SK-N-MC (cell line): Measurements from ENCODE around the gene CPT1B.
A peak's percentile ranks its signal among the peaks of the same experiment; 100 is the strongest.

Source experiments
- DNase-seq: peaks from one replicate; pipeline ENCODE4 v3.0.0-alpha.2; 2011; ENCODE audit warnings: low read depth, low spot score
- H3K27ac ChIP-seq: fragments of 200-600 bp; sonication (generic); 2 replicates; pipeline ENCODE4 v1.5.1; 2016; ENCODE audit warnings: mixed run types
- H3K36me3 ChIP-seq: fragments of 200-600 bp; sonication (generic); 2 replicates; pipeline ENCODE4 v1.6.1; 2017; ENCODE audit warnings: antibody characterized with exemption, low read length, mixed read lengths; ENCODE audit not compliant: insufficient read depth
- H3K4me3 ChIP-seq: fragments of 200-600 bp; sonication (generic); 2 replicates; pipeline ENCODE4 v1.5.1; 2016
- H3K9ac ChIP-seq: fragments of 200-600 bp; sonication (generic); 2 replicates; pipeline ENCODE4 v1.8.0; 2017; ENCODE audit warnings: mixed run types, mixed read lengths; ENCODE audit not compliant: insufficient read length
- H3K9me3 ChIP-seq: fragments of 200-600 bp; sonication (generic); 2 replicates; pipeline ENCODE4 v1.6.1; 2017; ENCODE audit warnings: low read depth, mild to moderate bottlenecking, antibody characterized with exemption, low read length, moderate library complexity, mixed read lengths
- EZH2 ChIP-seq: fragments of 200-600 bp; sonication (generic); IDR thresholded peaks from one replicate; pipeline ENCODE4 v1.6.1; 2017; ENCODE audit warnings: antibody characterized with exemption
- FOXP2 ChIP-seq: optimal IDR thresholded peaks from 2 replicates; pipeline ENCODE3; 2011; ENCODE audit warnings: mild to moderate bottlenecking, moderate library complexity; ENCODE audit not compliant: insufficient read depth; ENCODE audit errors: extremely low read length, control extremely low read depth
- POLR2AphosphoS5 ChIP-seq: IDR thresholded peaks from 2 replicates; pipeline ENCODE4 v1.6.1; 2012; ENCODE audit warnings: mild to moderate bottlenecking, low read depth, low read length, borderline replicate concordance

Gene CPT1B

DNA sequence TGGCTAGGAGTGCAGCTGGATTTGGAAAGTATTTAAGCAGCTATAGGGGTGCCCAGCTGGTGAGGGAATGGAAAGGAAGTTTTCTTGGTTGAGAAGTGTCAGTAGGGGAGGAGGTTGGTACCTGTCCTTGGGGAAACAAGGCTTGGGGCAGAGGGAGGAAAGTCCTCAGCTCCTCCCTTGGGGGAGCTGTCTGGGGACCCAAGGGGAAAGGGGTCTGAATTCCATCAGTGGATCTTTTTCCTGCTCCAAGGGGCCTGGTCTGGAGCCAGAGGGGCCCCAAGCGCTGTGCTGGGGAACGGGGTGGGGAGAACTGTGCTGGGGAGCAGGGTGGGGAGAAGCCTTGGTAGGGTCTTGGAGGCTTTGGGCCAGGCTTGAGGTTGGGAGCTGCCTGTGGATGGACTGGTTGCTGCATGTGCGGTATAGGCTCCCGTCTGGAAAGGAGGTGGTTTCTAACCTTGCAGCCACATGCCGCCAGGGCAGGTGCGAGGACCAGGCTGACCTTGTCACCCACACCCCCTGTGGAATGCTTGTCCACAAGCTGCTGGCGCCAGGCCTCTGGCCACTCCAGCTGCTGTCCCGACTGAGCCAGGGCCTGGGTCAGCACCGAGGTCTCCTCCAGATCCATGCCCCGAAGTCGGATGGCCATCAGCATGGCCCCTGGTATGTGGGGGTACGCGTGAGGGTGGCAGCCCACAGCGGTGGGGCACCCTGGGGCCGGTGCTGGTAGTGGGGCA lies 49.4 kb downstream of the CPT1B start:
- Histone ChIP-seq H3K36me3 (peaks cover 1% of the 10 kb centered on the region; the same call in 1 of the 2 replicates), H3K9ac (no peak overlapping the region), H3K4me3 (no peak overlapping the region), H3K27ac (no peak overlapping the region), H3K9me3 (no peaks in the 10 kb centered on the region)
- no peak for DNase-seq
- no peak for TF ChIP-seq FOXP2
- no peak for TF ChIP-seq EZH2
- TF ChIP-seq POLR2AphosphoS5, result no peak

DNA sequence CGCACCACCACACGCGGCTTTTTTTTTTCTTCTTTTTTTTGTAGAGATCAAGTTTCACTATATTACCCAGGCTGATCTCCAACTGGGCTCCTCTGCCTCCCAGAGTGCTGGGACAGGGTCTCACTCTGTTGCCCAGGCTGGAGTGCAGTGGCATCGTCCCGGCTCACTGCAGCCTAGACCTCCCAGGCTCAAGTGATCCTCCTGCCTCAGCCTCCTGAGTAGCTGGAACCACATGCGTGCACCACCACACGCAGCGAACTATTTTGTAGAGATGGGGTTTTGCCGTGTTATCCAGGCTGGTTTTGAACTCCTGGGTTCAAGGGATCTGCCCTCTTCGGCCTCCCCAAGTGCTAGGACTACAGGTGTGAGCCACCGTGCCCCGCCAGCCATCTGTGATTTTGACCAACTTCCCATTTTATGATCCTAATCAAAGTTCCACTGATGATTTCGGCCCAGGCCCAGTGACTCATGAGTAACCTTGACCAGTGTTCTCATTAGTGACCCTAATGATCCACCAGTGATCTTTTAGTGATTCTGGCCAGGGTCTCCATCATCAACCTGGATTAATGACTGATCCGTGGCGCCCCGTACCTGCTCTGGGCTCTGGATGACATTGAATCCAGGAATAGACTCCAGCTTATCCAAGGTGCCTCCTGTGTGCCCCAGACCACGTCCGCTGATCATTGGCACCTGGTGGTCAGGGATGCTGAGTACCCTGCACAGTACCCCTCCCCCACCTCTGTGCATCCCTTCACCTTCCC lies 50.1 kb downstream of the CPT1B start:
- no peak overlapping the region for H3K27ac ChIP-seq
- no peak for TF ChIP-seq EZH2
- no peak for TF ChIP-seq FOXP2
- TF ChIP-seq POLR2AphosphoS5, result no peak
- no peaks in the 10 kb centered on the region for H3K9me3 ChIP-seq
- DNase-seq, result no peak
- H3K9ac ChIP-seq, result no peak overlapping the region
- peaks cover 9% of the 10 kb centered on the region; the same call in 1 of the 2 replicates for H3K36me3 ChIP-seq
- no peak overlapping the region for H3K4me3 ChIP-seq

DNA sequence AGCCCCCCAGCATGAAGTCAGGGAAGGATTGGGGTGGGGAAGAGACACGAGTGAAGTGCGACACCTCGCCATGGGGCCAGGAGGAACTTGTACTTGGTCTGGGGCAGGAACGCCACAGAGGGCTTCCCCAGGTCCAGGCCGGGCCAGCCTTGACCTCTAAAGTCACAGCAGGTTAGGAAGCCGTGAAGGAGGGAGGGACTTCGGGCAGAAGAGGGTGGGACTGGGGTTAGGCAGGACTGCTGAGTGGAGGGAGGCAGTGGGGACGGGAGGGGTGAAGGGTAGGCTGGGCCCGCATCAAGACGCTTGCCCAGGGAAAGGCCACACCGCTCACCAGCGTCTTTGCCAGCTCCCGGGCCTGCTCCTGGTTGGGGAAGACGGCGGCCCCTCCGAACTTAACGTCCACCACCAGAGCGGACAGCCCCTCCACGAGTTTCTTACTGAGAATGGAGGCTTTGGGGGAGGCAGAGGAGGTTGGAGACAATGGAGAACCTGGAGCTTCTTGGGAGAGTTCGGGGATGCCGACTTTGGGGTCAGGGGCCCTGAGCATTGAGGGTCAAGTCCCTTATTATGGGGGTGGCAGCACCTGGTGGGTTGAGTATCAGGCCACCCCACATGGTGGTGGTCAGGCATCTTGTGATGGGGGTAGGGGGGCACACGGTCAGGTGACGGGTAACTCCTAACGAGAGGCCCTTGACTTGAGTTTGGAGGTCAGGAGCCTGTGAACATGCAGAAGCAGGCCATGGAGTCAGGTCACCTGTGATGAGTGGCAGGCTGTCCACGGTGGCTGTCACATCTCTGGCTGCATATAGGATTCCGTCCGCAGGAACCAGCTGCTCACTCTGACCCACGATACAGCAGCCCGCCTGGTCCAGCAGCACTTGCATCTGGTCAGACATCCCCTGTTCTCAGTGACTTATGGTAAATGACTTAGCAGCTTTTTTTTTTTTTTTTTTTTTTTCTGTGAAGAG lies 51.1 kb downstream of the CPT1B start:
- Histone ChIP-seq H3K27ac (0 out of 2 replicates have a peak overlapping the region, but pooled peaks have one; percentile 89), H3K4me3 (peak overlapping the region; percentile 84), H3K9ac (peak overlapping the region; percentile 79), H3K9me3 (no peaks in the 10 kb centered on the region), H3K36me3 (peaks cover 11% of the 10 kb centered on the region; the same call in 1 of the 2 replicates)
- TF ChIP-seq POLR2AphosphoS5, result no peak; the same call in 1 of the 2 replicates
- no peak for TF ChIP-seq FOXP2
- DNase-seq, result no peak

DNA sequence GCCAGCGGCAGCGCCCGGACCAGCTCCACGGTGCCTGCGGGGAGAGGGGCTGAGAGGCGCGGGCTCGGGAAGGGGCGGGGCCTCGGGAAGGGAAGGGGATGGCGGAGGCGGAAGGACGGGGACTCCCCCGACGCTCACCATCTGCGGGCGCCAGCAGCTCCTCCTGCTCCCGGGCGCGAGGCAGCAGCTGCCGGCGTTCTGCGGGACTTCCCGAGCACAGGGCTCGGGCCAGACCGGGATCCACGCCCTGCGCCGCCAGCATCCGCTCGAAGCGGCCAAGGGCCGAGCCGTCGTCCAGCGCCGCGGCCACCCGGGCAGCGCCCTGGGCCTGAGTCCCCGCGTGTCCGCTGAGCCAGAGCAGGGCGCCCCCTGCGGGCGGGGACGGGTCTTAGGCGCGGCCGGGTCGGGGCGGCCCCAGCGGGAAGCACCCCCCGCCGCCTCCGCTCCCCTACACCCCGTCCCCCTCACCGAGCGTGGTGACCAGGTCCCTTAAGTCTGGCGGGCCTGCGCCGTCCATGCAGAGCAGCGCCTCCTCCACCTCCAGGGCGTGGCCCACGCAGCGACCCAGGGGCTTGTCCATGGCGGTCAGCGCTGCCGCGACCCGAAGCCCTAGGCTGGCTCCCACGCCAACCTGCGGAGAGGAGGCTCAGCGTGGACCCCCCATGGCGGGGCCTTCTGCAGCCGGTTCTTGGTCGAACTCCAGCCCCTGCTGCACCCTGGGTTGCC lies 52.0 kb downstream of the CPT1B start:
- H3K4me3 ChIP-seq, result peak overlapping the region; percentile 84
- no peak for DNase-seq
- H3K36me3 ChIP-seq, result peaks cover 11% of the 10 kb centered on the region; the same call in 1 of the 2 replicates
- peak overlapping the region; percentile 79 for H3K9ac ChIP-seq
- no peak for TF ChIP-seq FOXP2
- TF ChIP-seq POLR2AphosphoS5, result no peak; the same call in 1 of the 2 replicates
- TF ChIP-seq EZH2, result no peak
- no peaks in the 10 kb centered on the region for H3K9me3 ChIP-seq
- peak overlapping the region; percentile 89 for H3K27ac ChIP-seq

DNA sequence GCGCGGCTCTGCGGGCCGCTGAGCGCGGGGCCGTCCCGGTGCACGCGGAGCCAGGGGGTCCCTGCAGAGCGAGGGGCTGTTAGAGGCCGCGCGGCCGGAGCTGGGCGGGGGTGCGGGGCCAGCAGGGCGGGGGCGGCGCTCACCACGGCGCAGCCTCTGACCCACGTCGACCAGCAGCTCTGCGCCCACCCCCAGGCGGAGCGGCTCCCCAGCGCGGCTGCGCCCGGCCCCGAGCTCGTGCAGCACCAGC lies 52.4 kb downstream of the CPT1B start:
- H3K9me3 ChIP-seq, result no peaks in the 10 kb centered on the region
- peaks cover 16% of the 10 kb centered on the region; the same call in 1 of the 2 replicates for H3K36me3 ChIP-seq
- peak overlapping the region; percentile 89 for H3K27ac ChIP-seq
- TF ChIP-seq EZH2, result no peak
- TF ChIP-seq FOXP2, result no peak
- TF ChIP-seq POLR2AphosphoS5, result no peak
- DNase-seq, result no peak
- peak overlapping the region; percentile 79 for H3K9ac ChIP-seq
- peak overlapping the region; percentile 84 for H3K4me3 ChIP-seq

DNA sequence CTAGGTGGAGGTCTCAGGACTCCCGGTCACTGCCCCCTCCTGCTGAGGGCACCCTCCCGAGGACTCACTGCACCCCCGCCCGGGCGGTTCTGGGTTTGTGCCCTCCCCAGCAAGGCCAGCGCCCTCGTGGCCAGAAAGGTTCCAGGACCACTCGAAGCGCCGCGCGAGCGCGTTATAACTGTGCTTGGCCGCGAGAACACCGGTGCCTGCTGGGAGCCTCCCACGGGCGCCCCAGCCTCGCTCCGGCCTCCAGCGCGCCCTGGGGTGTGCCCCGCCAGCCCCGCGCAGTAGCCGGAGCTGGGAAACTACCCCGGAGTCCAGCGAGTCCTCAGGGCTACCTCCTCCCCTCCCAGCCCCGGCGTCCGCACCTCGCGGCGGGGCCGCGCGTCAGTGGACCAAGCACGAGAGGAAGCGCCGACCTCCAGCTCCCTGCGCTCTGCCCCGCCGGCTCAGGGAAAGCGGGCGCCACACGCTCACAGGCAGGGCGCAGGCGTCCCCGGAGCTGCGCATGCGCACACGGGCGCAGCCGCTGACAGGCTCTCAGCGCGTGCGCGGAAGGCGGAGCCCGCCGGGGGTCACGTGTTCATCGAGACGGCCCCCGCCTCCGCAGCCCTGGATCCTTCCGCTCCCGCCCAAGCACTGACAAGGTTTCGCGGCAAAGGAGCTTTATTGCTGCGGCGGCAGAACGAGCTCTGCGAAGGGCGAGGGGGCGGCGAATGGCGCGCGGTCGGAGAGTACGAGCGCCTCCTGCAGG lies 52.9 kb downstream of the CPT1B start, which contains the start of gene SCO2:
SCO2 (minus strand) TSS at position 495 of the 754 bp plus-strand sequence. CDS start 1,187 bp downstream, outside the sequence.
- no peak for TF ChIP-seq EZH2
- TF ChIP-seq FOXP2, result no peak
- TF ChIP-seq POLR2AphosphoS5, result peak; percentile 92
- peak within 1 kb of the TSS; percentile 90 for H3K9ac ChIP-seq
- H3K4me3 ChIP-seq, result peak within 1 kb of the TSS; percentile 84
- H3K27ac ChIP-seq, result peak within 1 kb of the TSS; percentile 89
- peak; percentile 77 for DNase-seq
- H3K36me3 ChIP-seq, result peaks cover 18% of the 10 kb centered on the region; the same call in 1 of the 2 replicates
- H3K9me3 ChIP-seq, result no peaks in the 10 kb centered on the region

DNA sequence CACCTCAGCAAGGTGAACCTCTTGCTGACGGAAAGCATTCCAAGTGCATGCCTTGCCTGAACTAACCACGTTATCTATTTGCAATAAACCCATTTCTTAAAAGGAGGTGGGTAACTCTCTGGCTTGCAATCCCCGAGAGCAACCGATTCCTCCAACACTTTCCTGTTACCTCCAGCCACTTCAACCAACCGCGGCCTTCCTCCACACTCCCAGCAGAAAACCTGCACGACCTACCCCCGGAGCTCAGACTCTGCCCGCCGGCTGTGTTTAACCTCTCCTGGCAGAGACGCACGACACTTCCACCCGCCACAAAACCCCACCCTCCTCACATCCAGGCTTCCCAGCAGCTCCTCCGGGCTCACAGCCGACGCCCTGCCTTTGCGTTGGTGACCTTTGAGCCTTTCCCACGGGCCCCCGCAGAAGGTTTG lies 53.5 kb downstream of the CPT1B start:
- H3K9me3 ChIP-seq, result no peaks in the 10 kb centered on the region
- H3K9ac ChIP-seq, result peak overlapping the region; percentile 90
- peak overlapping the region; percentile 84 for H3K4me3 ChIP-seq
- H3K36me3 ChIP-seq, result peaks cover 18% of the 10 kb centered on the region; the same call in 1 of the 2 replicates
- DNase-seq, result no peak
- peak overlapping the region; percentile 34 for H3K27ac ChIP-seq
- TF ChIP-seq EZH2, result no peak
- no peak for TF ChIP-seq FOXP2
- TF ChIP-seq POLR2AphosphoS5, result no peak
